GM23338 (cell line): ENCODE data around the gene ARHGEF37.

ENCODE experiments used
- CREB1 ChIP-seq: fragments of 250-450 bp; sonication (Bioruptor Pico); IDR thresholded peaks from 2 replicates; pipeline ENCODE4 v1.5.0; 2020; ENCODE audit warnings: low read depth, mild to moderate bottlenecking, moderate library complexity
- EZH2 ChIP-seq: fragments of 200-600 bp; sonication (generic); IDR thresholded peaks from one replicate; pipeline ENCODE4 v1.8.0; 2017; ENCODE audit warnings: antibody characterized with exemption, mild to moderate bottlenecking, low read depth; ENCODE audit not compliant: unreplicated experiment
- EZH2phosphoT487 ChIP-seq: fragments of 200-600 bp; sonication (generic); IDR thresholded peaks from one replicate; pipeline ENCODE4 v1.8.1; 2018; ENCODE audit warnings: antibody characterized with exemption; ENCODE audit not compliant: unreplicated experiment
- JUNB ChIP-seq: IDR thresholded peaks from one replicate; pipeline ENCODE4 v1.6.1; 2016; ENCODE audit warnings: antibody characterized with exemption; ENCODE audit not compliant: unreplicated experiment
- NANOG ChIP-seq: IDR thresholded peaks from 2 replicates; pipeline ENCODE4 v1.6.1; 2016; ENCODE audit warnings: antibody characterized with exemption, borderline replicate concordance
- POLR2AphosphoS5 ChIP-seq: IDR thresholded peaks from 2 replicates; pipeline ENCODE4 v1.6.1; 2016; ENCODE audit warnings: antibody characterized with exemption, low read depth
- STAT1 ChIP-seq: IDR thresholded peaks from one replicate; pipeline ENCODE4 v1.6.1; 2016; ENCODE audit warnings: antibody characterized with exemption; ENCODE audit not compliant: unreplicated experiment
- ZNF114 ChIP-seq: fragments of 250-450 bp; sonication (Bioruptor Pico); IDR thresholded peaks from 2 replicates; pipeline ENCODE4 v1.5.0; 2020; ENCODE audit warnings: mild to moderate bottlenecking, moderate library complexity
- ZNF331 ChIP-seq: fragments of 250-450 bp; sonication (Bioruptor Pico); IDR thresholded peaks from 2 replicates; pipeline ENCODE4 v1.5.0; 2020; ENCODE audit warnings: low read depth, mild to moderate bottlenecking, moderate library complexity
- ZNF462 ChIP-seq: fragments of 250-450 bp; sonication (Bioruptor Pico); IDR thresholded peaks from 2 replicates; pipeline ENCODE4 v1.5.0; 2020; ENCODE audit warnings: mild to moderate bottlenecking, moderate library complexity
- TF ChIP-seq, protein P1 (sequence below), 2 experiments: fragments of 200-600 bp in 1 of 2; sonication (generic) in 1 of 2; conservative IDR thresholded peaks; 2 replicates each; pipeline versions ENCODE4 v1.5.1 to v1.6.1; 2016 to 2017; ENCODE audit warnings: antibody characterized with exemption in 2 of 2, low read depth in 2 of 2, mild to moderate bottlenecking in 2 of 2, moderate library complexity in 1 of 2
- TF ChIP-seq, protein P2 (sequence below): IDR thresholded peaks from one replicate; pipeline ENCODE4 v1.6.1; 2018; ENCODE audit warnings: antibody characterized with exemption; ENCODE audit not compliant: unreplicated experiment
- TF ChIP-seq, protein P3 (sequence below): IDR thresholded peaks from 2 replicates; pipeline ENCODE4 v1.6.1; 2016; ENCODE audit warnings: antibody characterized with exemption

- no peak for TF ChIP-seq EZH2phosphoT487
- TF ChIP-seq, protein P1, sequence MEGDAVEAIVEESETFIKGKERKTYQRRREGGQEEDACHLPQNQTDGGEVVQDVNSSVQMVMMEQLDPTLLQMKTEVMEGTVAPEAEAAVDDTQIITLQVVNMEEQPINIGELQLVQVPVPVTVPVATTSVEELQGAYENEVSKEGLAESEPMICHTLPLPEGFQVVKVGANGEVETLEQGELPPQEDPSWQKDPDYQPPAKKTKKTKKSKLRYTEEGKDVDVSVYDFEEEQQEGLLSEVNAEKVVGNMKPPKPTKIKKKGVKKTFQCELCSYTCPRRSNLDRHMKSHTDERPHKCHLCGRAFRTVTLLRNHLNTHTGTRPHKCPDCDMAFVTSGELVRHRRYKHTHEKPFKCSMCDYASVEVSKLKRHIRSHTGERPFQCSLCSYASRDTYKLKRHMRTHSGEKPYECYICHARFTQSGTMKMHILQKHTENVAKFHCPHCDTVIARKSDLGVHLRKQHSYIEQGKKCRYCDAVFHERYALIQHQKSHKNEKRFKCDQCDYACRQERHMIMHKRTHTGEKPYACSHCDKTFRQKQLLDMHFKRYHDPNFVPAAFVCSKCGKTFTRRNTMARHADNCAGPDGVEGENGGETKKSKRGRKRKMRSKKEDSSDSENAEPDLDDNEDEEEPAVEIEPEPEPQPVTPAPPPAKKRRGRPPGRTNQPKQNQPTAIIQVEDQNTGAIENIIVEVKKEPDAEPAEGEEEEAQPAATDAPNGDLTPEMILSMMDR (conservative IDR thresholded peaks at IDR 0.05; ENCODE audit: low read depth in 2 of 2) = peak; percentile 98 to 100
- no peak for TF ChIP-seq POLR2AphosphoS5
- no peak for TF ChIP-seq NANOG
- TF ChIP-seq EZH2 = no peak
- TF ChIP-seq, protein P2, sequence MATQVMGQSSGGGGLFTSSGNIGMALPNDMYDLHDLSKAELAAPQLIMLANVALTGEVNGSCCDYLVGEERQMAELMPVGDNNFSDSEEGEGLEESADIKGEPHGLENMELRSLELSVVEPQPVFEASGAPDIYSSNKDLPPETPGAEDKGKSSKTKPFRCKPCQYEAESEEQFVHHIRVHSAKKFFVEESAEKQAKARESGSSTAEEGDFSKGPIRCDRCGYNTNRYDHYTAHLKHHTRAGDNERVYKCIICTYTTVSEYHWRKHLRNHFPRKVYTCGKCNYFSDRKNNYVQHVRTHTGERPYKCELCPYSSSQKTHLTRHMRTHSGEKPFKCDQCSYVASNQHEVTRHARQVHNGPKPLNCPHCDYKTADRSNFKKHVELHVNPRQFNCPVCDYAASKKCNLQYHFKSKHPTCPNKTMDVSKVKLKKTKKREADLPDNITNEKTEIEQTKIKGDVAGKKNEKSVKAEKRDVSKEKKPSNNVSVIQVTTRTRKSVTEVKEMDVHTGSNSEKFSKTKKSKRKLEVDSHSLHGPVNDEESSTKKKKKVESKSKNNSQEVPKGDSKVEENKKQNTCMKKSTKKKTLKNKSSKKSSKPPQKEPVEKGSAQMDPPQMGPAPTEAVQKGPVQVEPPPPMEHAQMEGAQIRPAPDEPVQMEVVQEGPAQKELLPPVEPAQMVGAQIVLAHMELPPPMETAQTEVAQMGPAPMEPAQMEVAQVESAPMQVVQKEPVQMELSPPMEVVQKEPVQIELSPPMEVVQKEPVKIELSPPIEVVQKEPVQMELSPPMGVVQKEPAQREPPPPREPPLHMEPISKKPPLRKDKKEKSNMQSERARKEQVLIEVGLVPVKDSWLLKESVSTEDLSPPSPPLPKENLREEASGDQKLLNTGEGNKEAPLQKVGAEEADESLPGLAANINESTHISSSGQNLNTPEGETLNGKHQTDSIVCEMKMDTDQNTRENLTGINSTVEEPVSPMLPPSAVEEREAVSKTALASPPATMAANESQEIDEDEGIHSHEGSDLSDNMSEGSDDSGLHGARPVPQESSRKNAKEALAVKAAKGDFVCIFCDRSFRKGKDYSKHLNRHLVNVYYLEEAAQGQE = no peak
- TF ChIP-seq CREB1 (CRISPR knock-in tag) = no peak
- TF ChIP-seq JUNB = no peak
- no peak for TF ChIP-seq ZNF114
- no peak for TF ChIP-seq ZNF331 (CRISPR knock-in tag)
- TF ChIP-seq STAT1 = no peak
- TF ChIP-seq, protein P3, sequence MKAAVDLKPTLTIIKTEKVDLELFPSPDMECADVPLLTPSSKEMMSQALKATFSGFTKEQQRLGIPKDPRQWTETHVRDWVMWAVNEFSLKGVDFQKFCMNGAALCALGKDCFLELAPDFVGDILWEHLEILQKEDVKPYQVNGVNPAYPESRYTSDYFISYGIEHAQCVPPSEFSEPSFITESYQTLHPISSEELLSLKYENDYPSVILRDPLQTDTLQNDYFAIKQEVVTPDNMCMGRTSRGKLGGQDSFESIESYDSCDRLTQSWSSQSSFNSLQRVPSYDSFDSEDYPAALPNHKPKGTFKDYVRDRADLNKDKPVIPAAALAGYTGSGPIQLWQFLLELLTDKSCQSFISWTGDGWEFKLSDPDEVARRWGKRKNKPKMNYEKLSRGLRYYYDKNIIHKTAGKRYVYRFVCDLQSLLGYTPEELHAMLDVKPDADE = no peak
- no peak for TF ChIP-seq ZNF462 (CRISPR knock-in tag)
Observed at GRCh38 chr5:149636861-149637246, 55.6 kb downstream of the ARHGEF37 start.
